ENCODE measurements around the gene FAM120B.

The FAM120B gene

GRCh38 chr6:170265655-170266054 is 40.9 kb upstream of the FAM120B start:
- no peak for DNase-seq (ENCODE audit: low read depth in 1 of 2, low spot score in 1 of 2)

GRCh38 chr6:170266061-170266825 is 40.3 kb upstream of the FAM120B start:
- no peak overlapping the region for H3K4me3 ChIP-seq (replicated peaks; ENCODE audit: insufficient read depth, low read length)
- H3K27ac ChIP-seq (replicated peaks) = no peak overlapping the region
- TF ChIP-seq GABPA (IDR thresholded peaks at IDR 0.05; ENCODE audit: low read depth) (no peak), REST (IDR thresholded peaks at IDR 0.05; ENCODE audit: insufficient replicate concordance, low read depth) (no peak)
- TF ChIP-seq, protein P1, sequence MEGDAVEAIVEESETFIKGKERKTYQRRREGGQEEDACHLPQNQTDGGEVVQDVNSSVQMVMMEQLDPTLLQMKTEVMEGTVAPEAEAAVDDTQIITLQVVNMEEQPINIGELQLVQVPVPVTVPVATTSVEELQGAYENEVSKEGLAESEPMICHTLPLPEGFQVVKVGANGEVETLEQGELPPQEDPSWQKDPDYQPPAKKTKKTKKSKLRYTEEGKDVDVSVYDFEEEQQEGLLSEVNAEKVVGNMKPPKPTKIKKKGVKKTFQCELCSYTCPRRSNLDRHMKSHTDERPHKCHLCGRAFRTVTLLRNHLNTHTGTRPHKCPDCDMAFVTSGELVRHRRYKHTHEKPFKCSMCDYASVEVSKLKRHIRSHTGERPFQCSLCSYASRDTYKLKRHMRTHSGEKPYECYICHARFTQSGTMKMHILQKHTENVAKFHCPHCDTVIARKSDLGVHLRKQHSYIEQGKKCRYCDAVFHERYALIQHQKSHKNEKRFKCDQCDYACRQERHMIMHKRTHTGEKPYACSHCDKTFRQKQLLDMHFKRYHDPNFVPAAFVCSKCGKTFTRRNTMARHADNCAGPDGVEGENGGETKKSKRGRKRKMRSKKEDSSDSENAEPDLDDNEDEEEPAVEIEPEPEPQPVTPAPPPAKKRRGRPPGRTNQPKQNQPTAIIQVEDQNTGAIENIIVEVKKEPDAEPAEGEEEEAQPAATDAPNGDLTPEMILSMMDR (IDR thresholded peaks at IDR 0.05; ENCODE audit: insufficient read depth, low read length) = no peak
- peaks cover 2% of the 10 kb centered on the region for H3K27me3 ChIP-seq (ENCODE audit: insufficient read depth, poor library complexity, severe bottlenecking)
- DNase-seq (ENCODE audit: low read depth in 1 of 2, low spot score in 1 of 2) = peak in 1 of 2 experiments; percentile 9

More at GRCh38 chr6:170265655-170266054, 40.9 kb upstream of the FAM120B start:
- TF ChIP-seq GABPA (IDR thresholded peaks at IDR 0.05; ENCODE audit: low read depth) = no peak
- no peak for TF ChIP-seq REST (IDR thresholded peaks at IDR 0.05; ENCODE audit: insufficient replicate concordance, low read depth)
- TF ChIP-seq POLR2AphosphoS5 (IDR thresholded peaks at IDR 0.05; ENCODE audit: low read depth) = no peak
- TF ChIP-seq, protein P1 (IDR thresholded peaks at IDR 0.05; ENCODE audit: insufficient read depth, low read length) = no peak
- Histone ChIP-seq H3K27ac (replicated peaks) (no peak overlapping the region), H3K27me3 (ENCODE audit: insufficient read depth, poor library complexity, severe bottlenecking) (peaks cover 3% of the 10 kb centered on the region), H3K4me3 (replicated peaks; ENCODE audit: insufficient read depth, low read length) (no peak overlapping the region)

DNA sequence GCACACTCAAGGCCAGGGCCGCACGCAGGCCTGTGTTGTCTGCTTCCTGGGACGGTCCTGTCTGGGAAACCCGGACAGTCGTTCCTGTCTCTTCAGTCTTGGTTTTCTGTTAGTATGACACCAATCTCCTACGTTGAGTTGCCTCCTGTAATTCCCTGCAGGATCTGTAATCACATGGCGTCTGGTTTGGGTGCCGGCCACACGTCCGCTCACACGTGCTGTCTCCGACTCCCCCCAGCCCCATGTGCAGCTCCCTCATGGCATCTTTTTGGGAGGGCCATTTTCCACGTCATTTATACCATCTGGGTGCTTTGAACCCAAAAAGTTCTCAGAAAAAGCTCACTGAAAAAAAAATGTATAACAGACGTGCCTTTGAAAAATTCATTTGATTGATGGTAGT is 38.9 kb upstream of the FAM120B start:
- no peak for DNase-seq (ENCODE audit: low read depth in 1 of 2, low spot score in 1 of 2)
- no peak for TF ChIP-seq REST (IDR thresholded peaks at IDR 0.05; ENCODE audit: insufficient replicate concordance, low read depth)
- no peak for TF ChIP-seq SPI1 (IDR thresholded peaks at IDR 0.05; ENCODE audit: borderline replicate concordance, low read depth)
- TF ChIP-seq GABPA (IDR thresholded peaks at IDR 0.05; ENCODE audit: low read depth) = no peak
- no peak for TF ChIP-seq POLR2AphosphoS5 (IDR thresholded peaks at IDR 0.05; ENCODE audit: low read depth)
- TF ChIP-seq, protein P1 (IDR thresholded peaks at IDR 0.05; ENCODE audit: insufficient read depth, low read length) = no peak
- H3K27ac ChIP-seq (replicated peaks) = no peak overlapping the region
- peaks cover 5% of the 10 kb centered on the region for H3K27me3 ChIP-seq (ENCODE audit: insufficient read depth, poor library complexity, severe bottlenecking)
- H3K4me3 ChIP-seq (replicated peaks; ENCODE audit: insufficient read depth, low read length) = no peak overlapping the region

All from HL-60 (cell line).